HG03460 (cell line): Measurements from ENCODE around the gene RAPGEF4.

Source experiments
- ATAC-seq: cut with Tn5 transposase; IDR thresholded peaks from one replicate; pipeline ENCODE4 v1.9.1; 2021; ENCODE audit not compliant: unreplicated experiment

The RAPGEF4 gene

GRCh38 chr2:172962082-172962481 is 226.4 kb downstream of the RAPGEF4 start:
- ATAC-seq, result no peak

DNA sequence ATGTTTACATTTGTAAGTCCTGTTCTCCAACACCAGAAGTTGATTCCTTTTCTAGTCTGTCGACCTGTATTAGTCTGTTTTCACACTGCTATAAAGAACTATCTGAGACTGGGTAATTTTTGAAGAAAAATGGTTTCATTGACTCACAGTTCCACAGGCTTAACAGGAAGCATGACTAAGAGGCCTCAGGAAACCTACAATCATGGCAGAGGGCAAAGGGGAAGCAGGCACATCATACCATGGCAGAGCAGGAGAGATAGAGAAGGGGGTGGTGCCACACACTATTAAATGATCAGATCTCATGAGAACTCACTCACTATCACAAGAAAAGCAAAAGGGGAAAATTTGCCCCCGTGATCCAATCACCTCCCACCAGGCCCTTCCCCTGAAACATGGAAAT is 227.2 kb downstream of the RAPGEF4 start:
- no peak for ATAC-seq

DNA sequence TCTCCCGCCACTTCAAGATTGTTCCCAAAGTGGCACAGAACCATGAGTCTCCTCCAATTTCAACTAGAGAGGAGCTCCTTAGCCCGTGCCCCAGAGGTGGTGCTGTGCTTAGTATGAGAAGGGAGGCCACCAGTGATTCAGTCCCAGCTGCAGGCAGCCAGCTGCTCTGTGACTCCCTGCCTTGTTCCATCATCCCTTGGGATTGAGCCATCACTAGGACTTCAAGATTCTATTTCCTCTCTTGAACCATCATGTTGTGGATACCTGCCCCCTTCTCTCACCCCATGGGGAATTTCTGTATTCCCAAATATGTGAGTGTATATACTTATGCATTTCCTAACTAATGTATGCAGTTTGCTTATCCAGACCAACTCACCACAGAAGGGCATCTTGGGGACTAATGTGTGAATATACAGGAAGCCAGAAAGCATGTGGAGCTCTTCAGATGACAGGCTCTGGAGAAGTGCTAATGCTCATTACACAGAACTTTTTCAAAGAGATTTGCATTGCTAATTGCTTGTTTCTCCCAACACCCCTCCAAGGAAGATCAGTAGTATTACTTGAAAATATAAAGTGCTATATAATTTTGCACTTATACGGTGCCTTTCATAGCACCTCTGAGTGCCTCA is 229.0 kb downstream of the RAPGEF4 start:
- ATAC-seq, result no peak

- no peak for ATAC-seq
These were observed 230.0 kb downstream of the RAPGEF4 start for GRCh38 chr2:172965433-172966212.

GRCh38 chr2:172967036-172967982 is 231.7 kb downstream of the RAPGEF4 start:
- ATAC-seq, result no peak

- no peak for ATAC-seq
These were observed 232.4 kb downstream of the RAPGEF4 start for GRCh38 chr2:172968061-172968469.

DNA sequence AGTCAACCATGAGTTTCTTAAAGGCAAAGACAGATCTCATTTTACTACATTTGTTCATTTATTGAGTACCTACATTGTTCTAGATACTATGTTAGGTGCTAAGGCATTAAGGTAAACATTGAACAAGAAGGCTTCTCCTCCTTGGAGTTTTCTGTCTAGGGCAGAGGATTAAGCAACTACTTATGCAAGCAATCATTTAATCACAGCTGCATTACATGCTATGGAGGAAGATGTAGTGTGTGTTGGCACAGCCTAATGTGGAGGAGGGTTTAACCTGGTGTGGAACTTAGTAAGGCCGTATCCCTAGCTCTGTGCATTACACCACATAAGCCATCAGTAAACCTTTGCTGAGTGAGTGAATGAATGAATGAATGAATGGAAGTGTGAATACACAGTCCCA is 233.5 kb downstream of the RAPGEF4 start:
- no peak for ATAC-seq

GRCh38 chr2:172969609-172970008 is 234.0 kb downstream of the RAPGEF4 start:
- no peak for ATAC-seq

GRCh38 chr2:172970660-172971059 is 235.0 kb downstream of the RAPGEF4 start:
- no peak for ATAC-seq

GRCh38 chr2:172972005-172972619 is 236.5 kb downstream of the RAPGEF4 start:
- ATAC-seq, result no peak

- ATAC-seq, result no peak
These were observed 239.1 kb downstream of the RAPGEF4 start for GRCh38 chr2:172974762-172975161.

GRCh38 chr2:172976116-172976515 is 240.5 kb downstream of the RAPGEF4 start:
- ATAC-seq, result no peak

DNA sequence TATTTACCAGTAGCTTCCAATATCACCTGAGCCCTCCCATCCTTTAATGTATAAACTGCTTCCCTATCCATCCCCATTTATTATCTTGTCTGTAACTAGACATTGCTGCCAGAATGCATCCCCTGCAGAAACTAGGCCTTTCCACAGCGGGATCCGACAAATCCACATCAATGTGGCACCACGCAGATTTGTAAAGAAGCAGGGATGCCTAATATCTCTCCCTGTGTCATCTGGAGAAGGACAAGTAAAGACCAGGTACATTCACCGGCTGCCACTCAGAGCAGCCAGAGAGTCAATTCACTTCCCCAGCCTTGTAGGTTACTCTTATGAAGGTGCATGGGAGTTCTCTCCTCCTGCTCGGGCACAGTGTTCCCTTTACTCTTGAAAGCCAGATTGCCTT is 241.2 kb downstream of the RAPGEF4 start:
- no peak for ATAC-seq

DNA sequence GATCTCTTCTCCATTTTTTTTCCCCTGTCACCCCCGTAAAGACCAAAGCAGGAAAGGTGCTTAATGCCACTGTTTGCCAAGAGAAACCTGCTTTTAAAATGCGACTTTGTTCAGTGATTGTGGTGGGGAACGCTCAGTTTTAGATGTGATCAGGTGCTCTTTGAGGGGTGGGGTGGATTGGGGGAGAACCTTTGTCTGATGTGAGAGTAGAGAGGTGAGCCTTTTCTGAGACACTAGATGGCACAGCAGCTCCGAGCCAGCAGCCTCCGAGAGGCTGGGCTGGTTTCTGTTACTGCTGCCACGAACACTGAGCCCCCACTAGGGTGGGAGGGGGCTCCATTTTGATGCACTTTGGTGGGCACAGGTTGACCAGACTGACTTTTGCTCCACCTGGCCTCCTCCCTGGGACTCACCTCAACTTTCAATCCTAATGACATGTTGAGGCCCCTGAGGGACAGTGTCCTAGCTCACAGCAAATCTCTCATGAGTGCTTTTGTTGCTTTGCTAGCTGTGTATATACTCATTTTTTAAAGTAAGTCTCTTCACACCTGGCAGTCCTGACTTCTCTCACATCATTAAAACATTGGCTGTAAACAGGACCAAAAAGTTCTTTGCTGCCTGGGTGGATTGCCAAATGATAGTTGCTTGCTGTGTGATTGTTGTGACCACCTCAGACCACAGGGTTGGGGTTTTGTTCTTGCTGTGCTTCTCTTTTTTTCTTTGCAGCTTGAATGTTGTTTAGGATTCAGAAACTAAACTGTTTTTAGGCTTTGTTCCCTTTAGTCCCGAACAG is 241.8 kb downstream of the RAPGEF4 start:
- no peak for ATAC-seq

GRCh38 chr2:172978063-172978383 is 242.4 kb downstream of the RAPGEF4 start:
- no peak for ATAC-seq

- ATAC-seq, result no peak
These were observed 249.7 kb downstream of the RAPGEF4 start for GRCh38 chr2:172985139-172985892.

- ATAC-seq, result no peak
These were observed 250.4 kb downstream of the RAPGEF4 start for GRCh38 chr2:172986040-172986439.

DNA sequence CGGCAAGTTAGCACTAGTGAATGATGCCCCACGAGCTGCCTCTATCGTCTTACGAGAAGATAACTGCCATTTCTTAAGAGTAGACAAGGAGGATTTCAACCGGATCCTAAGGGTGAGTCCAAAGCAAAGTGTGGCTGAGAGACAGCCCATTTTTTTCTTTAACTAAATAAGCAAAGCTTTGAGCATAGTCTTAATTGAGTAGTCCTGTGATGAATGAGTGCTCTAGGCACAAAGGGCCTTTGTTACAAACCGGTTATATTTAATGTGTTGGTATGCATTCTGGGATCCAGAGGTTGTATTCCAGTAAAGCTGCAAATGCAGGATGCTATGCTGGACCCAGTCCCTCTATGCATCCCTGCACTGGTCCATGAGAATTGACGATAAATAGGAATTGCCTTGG is 253.1 kb downstream of the RAPGEF4 start:
- ATAC-seq, result no peak

GRCh38 chr2:172991031-172991430 is 255.4 kb downstream of the RAPGEF4 start:
- ATAC-seq, result no peak

DNA sequence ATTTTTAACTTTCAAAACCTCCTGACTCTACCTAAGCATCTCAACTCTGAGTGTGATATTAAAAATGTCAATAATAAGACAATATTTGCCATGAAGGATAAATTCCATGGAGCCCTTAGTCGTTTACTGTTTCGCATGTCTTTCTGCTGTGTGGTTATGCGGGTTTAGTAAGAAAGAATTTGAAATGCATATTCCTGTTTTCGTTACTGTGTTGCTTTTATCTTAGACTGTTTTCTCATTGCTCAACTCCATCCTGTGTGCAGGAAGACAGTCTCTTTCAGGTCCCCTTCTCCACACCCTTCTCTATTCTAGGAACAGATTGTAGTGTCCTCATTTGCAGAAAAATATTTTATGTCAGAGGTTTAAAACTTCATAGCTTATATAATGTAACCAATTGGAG is 257.5 kb downstream of the RAPGEF4 start:
- no peak for ATAC-seq
